HepG2 (cell line): ENCODE measurements around the gene PADI2. TPM values are rescaled to one million over a fixed set of nuclear protein-coding genes. Genes with fewer than 3 reads are reported as not detected.

ENCODE experiments used
- ATAC-seq: fragments of 200-7000 bp; cut with Tn5 transposase; 3 replicates; pipeline ENCODE4 v1.9.1; 2020; ENCODE audit warnings: mild to moderate bottlenecking, moderate library complexity
- BruUV-seq: library from RNA; stranded (reverse); fragments of 400-500 nt; replicated peaks from 2 replicates; lab custom pipeline; 2021; lab: Mats Ljungman, UMichigan
- CTCF ChIA-PET: fragments of 300-600 bp; formaldehyde crosslinking; extraction: SDS; loops from one replicate; lab custom pipeline; 2021; ENCODE audit warnings: low total read pairs, inconsistent platforms, low intra/inter-chr PET ratio; lab: Yijun Ruan, JAX
- POLR2A ChIA-PET: fragments of 350-600 bp; sonication (Branson Sonifier 250); formaldehyde crosslinking; loops from one replicate; lab custom pipeline; 2020; ENCODE audit warnings: antibody characterized with exemption, inconsistent platforms; lab: Yijun Ruan, JAX
- DNase-seq: peaks from one replicate; pipeline ENCODE4 v3.0.0-alpha.2; 2015; ENCODE audit warnings: low spot score
- FAIRE-seq: peaks from 3 replicates; lab custom pipeline; 2011; peaks lifted over from hg19 to GRCh38; lab: Jason Lieb, UNC
- H2AFZ ChIP-seq: one replicate; pipeline ENCODE4 v1.6.1; 2011; ENCODE audit warnings: low read length, inconsistent platforms
- H3K27ac ChIP-seq: fragments of 300-600 bp; 3 replicates; pipeline ENCODE4 v1.8.0; 2011; ENCODE audit warnings: mixed run types, mild to moderate bottlenecking, mixed read lengths, low read length, inconsistent platforms; ENCODE audit not compliant: insufficient read depth; ENCODE audit errors: extremely low read length
- H3K27me3 ChIP-seq, 2 experiments: fragments of 200-600 bp in 1 of 2; 2 replicates in 1 of 2; 3 replicates in 1 of 2; pipeline versions ENCODE4 v1.6.0 to v1.8.0; 2011; ENCODE audit warnings: low read length in 2 of 2, mild to moderate bottlenecking in 2 of 2, moderate library complexity in 2 of 2, inconsistent platforms in 1 of 2; ENCODE audit not compliant: insufficient read depth in 2 of 2, control insufficient read depth in 1 of 2
- H3K36me3 ChIP-seq, 2 experiments: fragments of 200-600 bp in 1 of 2; replicated peaks in 1 of 2; 2 replicates in 1 of 2; 3 replicates in 1 of 2; pipeline versions ENCODE4 v1.5.1 to v1.8.0; 2011; ENCODE audit warnings: low read length in 2 of 2, inconsistent platforms in 1 of 2; ENCODE audit not compliant: insufficient read depth in 2 of 2, control insufficient read depth in 1 of 2
- H3K4me1 ChIP-seq: 2 replicates; pipeline ENCODE4 v1.5.1; 2012; ENCODE audit warnings: low read length, inconsistent platforms; ENCODE audit not compliant: insufficient read depth
- H3K4me2 ChIP-seq: 2 replicates; pipeline ENCODE4 v1.6.0; 2011; ENCODE audit warnings: low read depth, low read length, inconsistent platforms
- H3K4me3 ChIP-seq, 3 experiments: fragments of 200-600 bp in 1 of 3; sonication (generic), shearing (Covaris generic) in 1 of 3; replicated peaks in 1 of 3; 2 replicates each; pipeline ENCODE4 v1.5.1; 2011 to 2016; ENCODE audit warnings: low read length in 3 of 3, inconsistent platforms in 2 of 3, low read depth in 2 of 3, mild to moderate bottlenecking in 2 of 3, control low read depth in 1 of 3, mixed read lengths in 1 of 3; ENCODE audit not compliant: insufficient read depth in 1 of 3
- H3K79me2 ChIP-seq: one replicate; pipeline ENCODE4 v1.6.1; 2011; ENCODE audit warnings: low read length, inconsistent platforms; ENCODE audit not compliant: insufficient read depth
- H3K9ac ChIP-seq: 2 replicates; pipeline ENCODE4 v1.6.0; 2011; ENCODE audit warnings: mild to moderate bottlenecking, low read depth, low read length, inconsistent platforms; ENCODE audit not compliant: insufficient read depth
- H3K9me3 ChIP-seq: 2 replicates; pipeline ENCODE4 v1.5.1; 2012; ENCODE audit warnings: mild to moderate bottlenecking, low read length
- H4K20me1 ChIP-seq: 2 replicates; pipeline ENCODE4 v1.6.0; 2011; ENCODE audit warnings: inconsistent platforms, mild to moderate bottlenecking, low read length, moderate library complexity; ENCODE audit not compliant: insufficient read depth
- CBX2 ChIP-seq, 2 experiments: fragments of 200-600 bp in 1 of 2; sonication (generic); formaldehyde crosslinking in 1 of 2; IDR thresholded peaks; 2 replicates each; pipeline versions ENCODE4 v1.7.0 to v1.8.1; 2018 to 2022; ENCODE audit warnings: low read depth in 2 of 2, low read length in 1 of 2, mild to moderate bottlenecking in 1 of 2, missing genetic modification reagents in 1 of 2
- FLYWCH1 ChIP-seq: sonication (generic); formaldehyde crosslinking; IDR thresholded peaks from 2 replicates; pipeline ENCODE4 v1.8.1; 2023; ENCODE audit warnings: mild to moderate bottlenecking, missing genetic modification reagents
- GATAD1 ChIP-seq: IDR thresholded peaks from 2 replicates; pipeline ENCODE4 v1.6.1; 2016; ENCODE audit warnings: missing genetic modification reagents, missing compliant biosample characterization
- HIVEP1 ChIP-seq: sonication (generic); formaldehyde crosslinking; IDR thresholded peaks from 2 replicates; pipeline ENCODE4 v1.4.0; 2020; ENCODE audit warnings: mild to moderate bottlenecking, missing genetic modification reagents
- KDM5A ChIP-seq: fragments of 200-600 bp; sonication (generic); IDR thresholded peaks from 2 replicates; pipeline ENCODE4 v1.7.0; 2018; ENCODE audit warnings: antibody characterized with exemption, mild to moderate bottlenecking, low read length, borderline replicate concordance
- ONECUT2 ChIP-seq: sonication (generic); formaldehyde crosslinking; IDR thresholded peaks from 2 replicates; pipeline ENCODE4 v1.4.0; 2020; ENCODE audit warnings: missing genetic modification reagents
- RBM39 ChIP-seq: fragments of 200-400 bp; formaldehyde crosslinking; IDR thresholded peaks from one replicate; pipeline ENCODE4 v1.6.1; 2018; ENCODE audit warnings: antibody characterized with exemption, mild to moderate bottlenecking, low read depth, low read length; ENCODE audit not compliant: poor library complexity, severe bottlenecking
- TMF1 ChIP-seq: sonication (generic); formaldehyde crosslinking; IDR thresholded peaks from 2 replicates; pipeline ENCODE4 v1.8.1; 2022; ENCODE audit warnings: low read depth, missing genetic modification reagents
- ZNF3 ChIP-seq: IDR thresholded peaks from 2 replicates; pipeline ENCODE4 v1.7.0; 2017; ENCODE audit warnings: inconsistent platforms
- ZNF432 ChIP-seq: sonication (generic); formaldehyde crosslinking; IDR thresholded peaks from 2 replicates; pipeline ENCODE4 v1.5.0; 2020; ENCODE audit warnings: missing genetic modification reagents, mild to moderate bottlenecking, borderline replicate concordance
- ZNF451 ChIP-seq: sonication (generic); formaldehyde crosslinking; IDR thresholded peaks from 2 replicates; pipeline ENCODE4 v1.5.0; 2020; ENCODE audit warnings: mild to moderate bottlenecking, missing genetic modification reagents
- ZNF772 ChIP-seq: sonication (generic); formaldehyde crosslinking; IDR thresholded peaks from 2 replicates; pipeline ENCODE4 v1.5.0; 2020; ENCODE audit warnings: mild to moderate bottlenecking, missing genetic modification reagents
- ZNF792 ChIP-seq: IDR thresholded peaks from 2 replicates; pipeline ENCODE4 v1.6.1; 2016
- WGBS: methylation state at CpG from one replicate; pipeline ENCODE4 v1.1.6; 2017; ENCODE audit warnings: low lambda C conversion rate; 5-methylcytosine and 5-hydroxymethylcytosine counted together
- in situ Hi-C: cut with HindIII; loops from 2 replicates; pipeline ENCODE4 v1.10.0; 2017; ENCODE audit warnings: low pct_unique_long_range_greater_than_20kb; ENCODE audit not compliant: extremely low pct_ligation_motif_present
- intact Hi-C: fragments of 100-400 bp; cut with micrococcal nuclease; formaldehyde crosslinking; loops from one replicate; pipeline ENCODE4 v1.10.0; 2022; ENCODE audit not compliant: unreplicated experiment
- polyA plus RNA-seq, 8 experiments: library from polyadenylated mRNA; depleted of rRNA in 3 of 8; stranded (reverse) in 7 of 8; unstranded in 1 of 8; fragments of >200 nt; fragmentation: Illumina TruSeq in 4 of 8; extraction: Trizol in 4 of 8; gene quantifications; 2 replicates each; pipeline versions ENCODE4 v1.2.1 to v1.2.3, GENCODE V29; 2011 to 2016; ENCODE audit warnings: low read depth in 4 of 8, missing spikeins in 1 of 8, mixed read lengths in 1 of 8; ENCODE audit not compliant: insufficient read depth in 1 of 8
- total RNA-seq, 5 experiments: library from RNA; depleted of rRNA; stranded (reverse); fragments of >200 nt; fragmentation: Illumina TruSeq; extraction: Trizol; gene quantifications; 2 replicates each; pipeline ENCODE4 v1.2.3, GENCODE V29; 2016; ENCODE audit warnings: low read depth in 1 of 5
- TF ChIP-seq, protein P1 (sequence below): sonication (generic); formaldehyde crosslinking; IDR thresholded peaks from 2 replicates; pipeline ENCODE4 v1.9.0; 2021; ENCODE audit warnings: missing genetic modification reagents, mild to moderate bottlenecking, borderline replicate concordance
- TF ChIP-seq, protein P2 (sequence below): sonication (generic); formaldehyde crosslinking; IDR thresholded peaks from 2 replicates; pipeline ENCODE4 v1.4.0; 2020; ENCODE audit warnings: missing genetic modification reagents
- TF ChIP-seq, protein P3 (sequence below), 2 experiments: sonication (generic) in 1 of 2; formaldehyde crosslinking in 1 of 2; IDR thresholded peaks; 2 replicates each; pipeline versions ENCODE4 v1.5.1 to v1.6.1; 2011 to 2020; ENCODE audit warnings: borderline replicate concordance in 1 of 2, low read depth in 1 of 2, low read length in 1 of 2, mild to moderate bottlenecking in 1 of 2, missing genetic modification reagents in 1 of 2, moderate library complexity in 1 of 2

The PADI2 gene
- total and polyA plus RNA-seq, 2 of the 13 experiments (the other 11 are each of a cell fraction or from before 2014, with no cell fraction given), result not detected

DNA sequence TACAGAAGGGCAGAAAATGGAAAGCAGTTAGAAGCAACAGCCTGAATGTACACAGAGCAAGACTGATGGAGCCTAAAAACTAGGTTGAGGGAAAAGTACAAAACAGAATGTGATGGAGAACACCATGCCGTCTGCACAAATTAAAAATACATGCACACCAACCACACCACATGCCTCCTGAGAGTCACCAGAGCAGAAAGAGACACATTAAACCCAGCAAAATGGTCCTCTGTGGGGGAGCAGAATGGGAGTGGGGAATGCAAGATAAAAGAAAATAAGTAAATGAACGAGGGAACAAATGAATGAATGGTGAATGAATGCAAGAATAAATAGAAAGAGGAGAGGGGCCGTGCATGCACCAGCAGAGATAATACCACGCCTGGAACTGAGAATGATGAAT lies 24.1 kb downstream of the PADI2 start (continued):
- TF ChIP-seq, protein P1, sequence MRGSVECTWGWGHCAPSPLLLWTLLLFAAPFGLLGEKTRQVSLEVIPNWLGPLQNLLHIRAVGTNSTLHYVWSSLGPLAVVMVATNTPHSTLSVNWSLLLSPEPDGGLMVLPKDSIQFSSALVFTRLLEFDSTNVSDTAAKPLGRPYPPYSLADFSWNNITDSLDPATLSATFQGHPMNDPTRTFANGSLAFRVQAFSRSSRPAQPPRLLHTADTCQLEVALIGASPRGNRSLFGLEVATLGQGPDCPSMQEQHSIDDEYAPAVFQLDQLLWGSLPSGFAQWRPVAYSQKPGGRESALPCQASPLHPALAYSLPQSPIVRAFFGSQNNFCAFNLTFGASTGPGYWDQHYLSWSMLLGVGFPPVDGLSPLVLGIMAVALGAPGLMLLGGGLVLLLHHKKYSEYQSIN (CRISPR knock-in tag), result no peak
- no peak for TF ChIP-seq FLYWCH1 (CRISPR knock-in tag)

DNA sequence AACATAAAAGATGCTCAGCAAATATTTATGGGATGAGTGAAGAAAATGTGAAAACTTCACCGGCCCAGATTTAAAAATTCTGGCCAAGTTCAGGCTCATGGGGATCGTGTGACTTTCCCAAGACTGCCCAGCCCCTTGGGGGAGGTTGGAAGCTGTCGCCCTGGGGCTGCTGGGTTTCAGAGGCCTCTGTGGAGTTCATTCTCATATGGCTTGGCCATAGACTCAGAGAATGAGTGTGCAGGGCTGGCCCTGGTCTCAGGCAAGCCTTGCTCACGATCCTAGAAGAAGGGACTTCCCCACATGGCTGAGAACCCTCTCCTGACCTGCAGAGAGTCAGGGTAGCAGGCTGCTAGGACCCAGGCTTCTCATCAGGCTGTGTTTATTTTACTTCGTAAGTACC lies 24.6 kb downstream of the PADI2 start:
- WGBS, result 12% methylated on average over 3 of the region's 5 CpGs
- DNase-seq (no peak), ATAC-seq (no peak), FAIRE-seq (no peak)
- H4K20me1 ChIP-seq, result no peaks in the 10 kb centered on the region
- H3K4me2 ChIP-seq, result no peak overlapping the region
- H3K4me3 ChIP-seq, result no peak overlapping the region
- peaks cover 20% of the 10 kb centered on the region for H3K4me1 ChIP-seq
- in situ Hi-C loops (no loop called here), intact Hi-C loops (no loop called here)
- H2AFZ ChIP-seq, result no peak overlapping the region
- BruUV-seq, result no TSS peak
- ChIA-PET CTCF (no interaction called here), POLR2A (no interaction called here)
- no peak overlapping the region for H3K27ac ChIP-seq
- H3K27me3 ChIP-seq, result peaks cover 3 to 29% of the 10 kb centered on the region in 2 experiments; a peak in 3 of 5 replicates
- H3K9me3 ChIP-seq, result no peaks in the 10 kb centered on the region
- H3K36me3 ChIP-seq, result no peaks in the 10 kb centered on the region
- H3K79me2 ChIP-seq, result no peaks in the 10 kb centered on the region
- no peak overlapping the region for H3K9ac ChIP-seq
- TF ChIP-seq CBX2 (IDR thresholded peaks at IDR 0.05; ENCODE audit: low read depth, low read length) (no peak), CBX2 (CRISPR knock-in tag; IDR thresholded peaks at IDR 0.05; ENCODE audit: low read depth) (no peak), ZNF451 (CRISPR knock-in tag) (no peak), HIVEP1 (CRISPR knock-in tag) (no peak), ZNF772 (CRISPR knock-in tag) (no peak), KDM5A (no peak), ZNF792 (CRISPR knock-in tag) (no peak), ZNF3 (no peak), TMF1 (CRISPR knock-in tag) (no peak), ONECUT2 (CRISPR knock-in tag) (no peak), RBM39 (no peak), ZNF432 (CRISPR knock-in tag) (no peak), GATAD1 (CRISPR knock-in tag) (no peak)
- TF ChIP-seq, protein P2, sequence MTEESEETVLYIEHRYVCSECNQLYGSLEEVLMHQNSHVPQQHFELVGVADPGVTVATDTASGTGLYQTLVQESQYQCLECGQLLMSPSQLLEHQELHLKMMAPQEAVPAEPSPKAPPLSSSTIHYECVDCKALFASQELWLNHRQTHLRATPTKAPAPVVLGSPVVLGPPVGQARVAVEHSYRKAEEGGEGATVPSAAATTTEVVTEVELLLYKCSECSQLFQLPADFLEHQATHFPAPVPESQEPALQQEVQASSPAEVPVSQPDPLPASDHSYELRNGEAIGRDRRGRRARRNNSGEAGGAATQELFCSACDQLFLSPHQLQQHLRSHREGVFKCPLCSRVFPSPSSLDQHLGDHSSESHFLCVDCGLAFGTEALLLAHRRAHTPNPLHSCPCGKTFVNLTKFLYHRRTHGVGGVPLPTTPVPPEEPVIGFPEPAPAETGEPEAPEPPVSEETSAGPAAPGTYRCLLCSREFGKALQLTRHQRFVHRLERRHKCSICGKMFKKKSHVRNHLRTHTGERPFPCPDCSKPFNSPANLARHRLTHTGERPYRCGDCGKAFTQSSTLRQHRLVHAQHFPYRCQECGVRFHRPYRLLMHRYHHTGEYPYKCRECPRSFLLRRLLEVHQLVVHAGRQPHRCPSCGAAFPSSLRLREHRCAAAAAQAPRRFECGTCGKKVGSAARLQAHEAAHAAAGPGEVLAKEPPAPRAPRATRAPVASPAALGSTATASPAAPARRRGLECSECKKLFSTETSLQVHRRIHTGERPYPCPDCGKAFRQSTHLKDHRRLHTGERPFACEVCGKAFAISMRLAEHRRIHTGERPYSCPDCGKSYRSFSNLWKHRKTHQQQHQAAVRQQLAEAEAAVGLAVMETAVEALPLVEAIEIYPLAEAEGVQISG (CRISPR knock-in tag), result no peak
- TF ChIP-seq, protein P3, sequence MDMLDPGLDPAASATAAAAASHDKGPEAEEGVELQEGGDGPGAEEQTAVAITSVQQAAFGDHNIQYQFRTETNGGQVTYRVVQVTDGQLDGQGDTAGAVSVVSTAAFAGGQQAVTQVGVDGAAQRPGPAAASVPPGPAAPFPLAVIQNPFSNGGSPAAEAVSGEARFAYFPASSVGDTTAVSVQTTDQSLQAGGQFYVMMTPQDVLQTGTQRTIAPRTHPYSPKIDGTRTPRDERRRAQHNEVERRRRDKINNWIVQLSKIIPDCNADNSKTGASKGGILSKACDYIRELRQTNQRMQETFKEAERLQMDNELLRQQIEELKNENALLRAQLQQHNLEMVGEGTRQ (IDR thresholded peaks at IDR 0.05; ENCODE audit: low read depth, low read length), result no peak
- TF ChIP-seq, protein P3 (CRISPR knock-in tag; IDR thresholded peaks at IDR 0.05; ENCODE audit: borderline replicate concordance), result no peak
